GM19351 (cell line): ENCODE data around the gene AGAP1.
"Not testable (repeated sequence)": the region's sequence is repeated elsewhere in the genome, so short reads cannot be mapped to it uniquely, and the experiment has no call there.

Experiments
- ATAC-seq: cut with Tn5 transposase; IDR thresholded peaks from one replicate; pipeline ENCODE4 v1.9.1; 2021; ENCODE audit warnings: mild to moderate bottlenecking, moderate library complexity; ENCODE audit not compliant: unreplicated experiment

The AGAP1 gene

DNA sequence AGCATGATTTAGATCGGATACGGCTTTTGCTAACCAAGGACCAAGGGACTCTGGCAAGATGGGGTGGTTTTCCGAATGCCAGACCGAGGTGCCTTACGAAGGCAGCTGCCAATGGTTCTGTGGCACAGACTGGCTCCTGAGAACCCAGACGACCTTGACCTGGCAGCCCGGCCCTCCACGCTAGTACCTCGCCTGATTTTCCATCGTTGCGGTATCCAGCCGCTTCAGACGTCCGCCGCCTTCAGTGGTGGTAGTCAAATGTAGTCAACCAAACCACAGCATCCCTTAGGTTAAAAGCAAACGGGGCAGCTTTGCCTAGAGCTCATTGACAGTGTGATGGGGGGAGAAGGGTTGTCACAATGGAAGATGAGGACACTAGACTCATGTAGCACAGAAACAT is 631.7 kb downstream of the AGAP1 start:
- ATAC-seq, result no peak

- ATAC-seq, result no peak
These were observed 633.2 kb downstream of the AGAP1 start for GRCh38 chr2:236127010-236127409.

DNA sequence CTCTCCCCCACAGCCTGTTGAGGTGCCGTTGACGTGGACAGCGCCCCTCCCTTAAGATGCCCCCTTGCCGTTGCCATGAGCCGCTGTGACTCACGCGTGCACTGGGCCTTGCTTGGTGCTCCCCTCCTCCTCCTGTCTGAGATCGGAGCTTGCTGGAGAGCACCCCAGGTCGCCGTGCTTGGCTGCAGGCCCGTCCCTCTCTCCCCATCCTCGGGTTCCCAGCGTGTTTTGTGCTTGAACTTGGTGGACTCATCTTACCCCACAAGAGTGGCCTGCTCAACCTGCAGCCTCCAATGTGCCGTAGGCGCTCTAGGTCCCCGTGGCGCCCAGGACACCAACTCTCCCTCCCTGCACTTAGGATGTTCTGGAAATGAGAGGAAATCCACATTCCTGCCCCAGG is 634.5 kb downstream of the AGAP1 start:
- no peak for ATAC-seq

DNA sequence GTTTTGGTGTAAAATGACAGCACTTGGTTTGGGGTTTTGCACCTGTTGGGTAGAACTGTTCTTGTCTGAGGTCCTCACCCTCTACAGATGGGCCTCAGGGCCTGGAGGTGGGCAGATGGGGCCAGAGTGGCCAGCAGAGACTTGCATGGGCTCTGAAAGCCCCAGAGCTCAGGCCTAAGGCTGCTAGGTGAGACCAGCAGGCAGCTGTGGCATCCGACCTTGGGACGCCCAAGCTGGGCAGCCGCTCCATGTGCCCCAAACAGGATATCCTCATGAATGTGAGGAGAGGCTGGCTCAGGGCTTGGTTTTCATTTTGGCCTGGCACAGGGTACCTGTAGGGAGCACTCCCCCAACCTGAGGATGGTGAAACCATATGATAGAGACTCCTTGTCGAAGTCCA is 636.1 kb downstream of the AGAP1 start:
- ATAC-seq, result no peak

- ATAC-seq, result no peak
These were observed 636.6 kb downstream of the AGAP1 start for GRCh38 chr2:236130349-236130998.

DNA sequence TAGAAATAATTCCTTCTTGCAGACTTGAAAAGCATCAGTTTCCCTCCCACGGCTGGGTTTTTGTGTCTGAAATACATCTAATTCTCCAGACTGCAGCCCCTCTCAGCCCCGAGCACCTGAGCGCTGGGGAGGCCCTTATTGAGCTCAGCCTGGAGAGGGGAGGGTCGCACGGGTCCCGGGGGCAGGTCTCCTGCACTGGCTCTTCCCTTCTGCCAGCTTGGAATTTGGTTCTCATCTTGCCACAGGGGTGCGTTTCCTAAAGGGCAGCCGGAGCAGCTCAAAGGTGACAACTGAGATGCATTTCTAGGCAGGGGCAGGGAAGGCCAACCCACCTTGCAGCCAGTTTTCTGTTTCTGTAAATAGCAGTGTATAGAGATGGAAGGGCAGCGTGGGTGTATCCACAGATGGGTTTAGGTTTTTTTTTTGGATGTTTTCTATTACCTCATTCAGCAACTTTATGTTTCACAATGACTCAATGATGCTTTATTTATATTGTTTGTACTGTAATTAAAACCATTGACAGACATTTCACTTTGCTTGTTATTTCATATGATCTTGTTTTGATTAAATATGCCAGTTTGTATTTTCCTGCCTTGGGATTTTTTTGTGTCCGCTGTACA is 637.3 kb downstream of the AGAP1 start:
- ATAC-seq, result peak; percentile 48

GRCh38 chr2:236133410-236134012 is 639.7 kb downstream of the AGAP1 start:
- ATAC-seq, result no peak

DNA sequence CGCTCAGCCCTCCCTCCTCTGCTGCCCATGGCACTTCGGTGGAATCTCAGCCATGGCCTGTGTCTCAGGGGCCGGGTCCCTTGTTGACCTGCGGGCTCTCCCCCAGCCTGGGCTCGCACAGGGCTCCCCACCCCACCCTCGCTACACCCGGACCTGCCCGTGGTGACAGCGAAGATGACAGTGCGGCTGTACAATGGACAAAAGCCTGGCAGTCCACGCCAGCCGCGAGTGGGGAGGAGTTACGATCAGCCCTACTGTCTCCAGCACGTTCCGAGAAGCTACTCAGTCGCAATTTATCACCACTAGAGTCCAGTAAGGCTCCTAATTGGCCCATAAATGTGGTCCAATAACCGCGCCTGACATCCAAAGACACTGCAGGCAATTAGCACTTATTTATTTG is 642.7 kb downstream of the AGAP1 start:
- no peak for ATAC-seq

- no peak for ATAC-seq
These were observed 643.2 kb downstream of the AGAP1 start for GRCh38 chr2:236137066-236137465.

GRCh38 chr2:236141616-236142015 is 647.8 kb downstream of the AGAP1 start:
- not testable (repeated sequence) for ATAC-seq

DNA sequence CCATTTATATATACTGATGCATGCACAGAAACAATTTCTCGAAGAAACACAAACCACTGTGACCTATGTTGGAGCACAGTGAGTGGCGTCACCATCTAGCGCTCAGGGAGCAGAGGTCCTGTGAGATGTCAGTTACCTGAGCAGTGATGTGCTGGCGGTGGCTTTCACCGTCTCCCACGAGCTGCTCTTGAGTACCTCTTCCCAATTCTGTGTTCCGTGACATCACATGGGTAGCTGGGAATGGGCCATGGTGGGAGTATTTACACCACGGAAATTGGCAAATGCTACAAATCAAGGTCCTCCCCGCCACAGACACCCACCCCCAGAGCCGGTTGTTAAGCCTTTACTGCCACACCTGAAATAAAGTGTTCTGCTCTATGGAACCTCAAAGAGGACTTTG is 650.0 kb downstream of the AGAP1 start:
- no peak for ATAC-seq

DNA sequence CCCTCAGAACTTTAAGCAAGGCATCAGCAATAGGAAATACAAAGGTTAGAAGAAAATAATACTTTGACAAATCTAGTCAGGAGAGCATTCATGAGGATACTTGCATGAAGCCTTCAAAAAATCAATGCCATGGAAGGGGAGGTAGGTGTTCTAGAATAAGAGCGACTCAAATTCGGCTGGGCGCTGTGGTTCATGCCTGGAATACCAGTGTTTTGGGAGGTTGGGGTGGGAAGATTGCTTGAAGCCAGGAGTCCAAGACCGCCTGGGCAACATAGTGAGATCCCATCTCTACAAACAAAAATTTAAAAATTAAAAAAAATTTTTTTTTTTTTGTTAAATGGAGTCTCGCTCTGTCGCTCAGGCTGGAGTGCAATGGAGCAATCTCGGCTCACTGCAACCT is 652.6 kb downstream of the AGAP1 start:
- ATAC-seq, result no peak

GRCh38 chr2:236155406-236155805 is 661.6 kb downstream of the AGAP1 start:
- ATAC-seq, result no peak

DNA sequence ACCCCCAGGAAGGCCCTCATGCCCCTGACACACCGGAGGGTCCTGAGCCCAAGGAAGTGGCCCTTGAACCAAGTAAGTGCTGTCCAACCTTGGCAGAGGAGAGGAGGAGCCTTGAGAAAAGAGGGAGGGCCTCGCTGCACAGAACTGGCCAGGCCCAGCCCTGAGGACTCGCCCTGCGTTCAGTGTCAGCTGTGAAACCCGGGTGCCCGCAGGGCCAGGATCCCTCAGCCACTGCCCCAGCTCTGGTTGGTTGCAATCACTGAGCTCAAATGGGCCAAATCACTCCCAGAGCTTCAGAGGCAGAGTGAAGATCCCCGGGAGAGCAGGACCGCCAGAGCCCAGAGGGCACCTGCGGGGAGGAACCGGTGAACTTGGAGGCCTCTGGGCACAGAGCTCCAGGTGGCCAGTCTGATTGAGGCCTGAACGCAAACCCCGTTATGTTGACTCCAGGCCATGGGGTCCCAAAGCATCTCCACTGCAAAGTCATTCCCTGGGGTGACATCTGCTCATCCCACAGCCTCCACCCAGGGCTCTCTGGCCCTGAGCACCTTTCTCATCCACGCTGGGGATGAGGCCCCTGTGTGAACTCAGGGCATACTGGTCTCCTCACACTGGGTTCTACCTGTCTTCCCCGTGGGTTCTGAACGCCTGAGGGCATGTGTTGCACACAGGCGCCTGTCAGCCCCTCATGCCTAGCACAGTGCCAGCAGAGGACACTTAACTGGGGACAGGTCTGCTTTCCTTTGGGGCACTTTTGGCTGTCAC is 662.4 kb downstream of the AGAP1 start:
- no peak for ATAC-seq

- ATAC-seq, result no peak
These were observed 663.0 kb downstream of the AGAP1 start for GRCh38 chr2:236156860-236157194.

GRCh38 chr2:236157366-236157765 is 663.5 kb downstream of the AGAP1 start:
- ATAC-seq, result no peak

GRCh38 chr2:236157815-236158498 is 664.1 kb downstream of the AGAP1 start:
- no peak for ATAC-seq

DNA sequence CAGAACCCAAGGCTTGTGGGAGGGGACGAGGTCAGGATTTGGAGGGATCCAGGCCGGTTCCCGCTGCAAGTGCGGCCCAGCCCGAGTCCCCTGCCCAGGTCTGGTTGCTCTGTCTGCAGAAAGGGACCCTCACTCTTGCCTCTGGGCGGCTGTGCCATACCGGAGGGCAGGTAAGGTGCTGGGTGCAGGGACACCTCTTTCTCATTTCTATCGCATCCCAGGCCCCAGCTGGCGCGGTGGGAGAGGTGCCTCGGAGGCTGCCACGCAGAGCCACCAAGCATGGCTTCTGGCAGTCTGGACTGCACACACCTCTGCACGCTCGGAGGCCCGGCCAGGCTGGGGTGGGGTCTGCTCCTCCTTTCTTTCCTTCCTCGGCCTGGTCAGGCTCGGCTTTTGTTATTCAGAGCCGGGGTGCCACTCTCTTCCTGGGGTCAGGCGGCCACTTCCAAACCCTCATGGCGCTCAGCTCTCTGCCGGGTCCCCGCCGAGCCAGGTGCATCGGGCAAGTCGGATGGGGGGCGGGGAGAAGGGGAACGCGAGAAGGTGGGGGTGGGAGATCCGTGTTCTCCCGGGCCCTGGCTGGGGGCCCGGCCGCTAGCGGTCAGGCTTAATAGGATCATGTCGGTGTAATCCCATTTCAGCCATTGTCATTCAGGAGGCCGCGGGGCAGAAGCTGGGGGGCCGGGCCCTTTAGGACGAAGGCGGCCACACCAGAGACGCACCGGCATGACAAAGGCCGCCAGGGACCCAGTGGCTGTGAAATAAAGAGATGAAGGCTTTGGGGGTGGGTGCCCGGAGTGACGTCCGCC is 665.3 kb downstream of the AGAP1 start:
- no peak for ATAC-seq

DNA sequence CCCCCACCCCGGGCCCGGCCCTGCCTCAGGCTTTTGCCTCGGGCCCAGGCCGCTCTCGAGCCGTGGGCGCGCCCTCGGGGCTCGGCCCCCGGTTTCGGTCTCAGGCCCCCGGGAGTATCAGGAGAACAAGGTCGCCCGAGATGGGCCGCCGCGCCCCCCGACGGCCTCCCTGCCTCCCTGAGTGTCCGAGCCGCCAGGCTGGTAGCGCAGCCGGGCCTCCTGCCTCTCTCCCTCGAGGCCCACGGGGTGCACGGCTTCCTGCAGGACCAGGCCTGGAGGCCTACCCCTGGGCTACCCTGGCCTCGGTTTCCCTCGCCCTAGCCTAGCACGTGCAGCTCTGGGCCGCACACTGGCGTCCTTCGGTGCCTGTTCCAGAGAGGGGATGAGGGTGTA is 665.9 kb downstream of the AGAP1 start:
- no peak for ATAC-seq

DNA sequence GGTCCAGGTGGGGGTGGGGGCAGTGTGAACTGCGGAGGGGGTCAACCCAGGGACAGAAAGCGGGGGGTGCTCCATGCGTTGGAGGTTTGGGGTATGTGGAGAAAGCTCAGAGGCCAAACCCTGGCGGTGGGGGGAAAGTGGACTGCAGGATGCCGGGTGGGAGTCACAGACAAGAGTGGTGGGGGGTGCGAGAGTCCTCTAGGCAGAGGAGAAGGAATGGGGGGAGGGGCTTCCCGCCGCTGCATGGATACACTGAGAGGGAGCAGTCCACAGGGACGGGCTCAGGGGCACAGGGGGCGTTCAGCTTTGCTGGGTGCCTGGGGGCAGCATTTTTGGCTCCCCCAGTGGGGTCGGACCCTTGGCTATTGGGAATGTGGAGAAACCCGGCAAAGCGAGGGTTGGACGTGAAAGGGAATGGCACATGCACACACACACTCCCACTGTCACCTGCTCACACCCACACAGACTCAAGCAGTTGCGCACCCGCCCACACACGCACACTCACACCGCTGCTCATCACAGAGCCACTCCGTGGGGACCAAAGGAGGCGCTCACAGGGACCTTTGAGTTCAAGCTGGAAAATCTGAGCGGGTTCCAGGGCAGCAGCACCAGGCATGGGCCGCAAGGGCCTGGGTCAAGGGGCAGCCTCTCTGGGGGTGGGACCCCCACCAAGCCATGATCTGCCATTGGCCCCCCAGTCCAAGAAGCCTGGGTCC is 666.7 kb downstream of the AGAP1 start:
- no peak for ATAC-seq
